ENCODE results near the gene TRAP1.
"Not testable (repeated sequence)": the region's sequence is repeated elsewhere in the genome, so short reads cannot be mapped to it uniquely, and the experiment has no call there.

Gene TRAP1

GRCh38 chr16:3725276-3725675 is 8.0 kb upstream of the TRAP1 start:
- H3K36me3 ChIP-seq (ENCODE audit: control insufficient read depth, insufficient read depth, low read length), result peaks cover 26% of the 10 kb centered on the region
- H3K4me1 ChIP-seq (ENCODE audit: control insufficient read depth, insufficient read depth, low read length), result no peaks in the 10 kb centered on the region
- H3K4me3 ChIP-seq (ENCODE audit: low read depth, low read length), result no peak overlapping the region
- no peak overlapping the region for H3K9ac ChIP-seq (ENCODE audit: low read depth, low read length)
- H3K9me3 ChIP-seq (ENCODE audit: control insufficient read depth, insufficient read depth, low read length), result no peaks in the 10 kb centered on the region
- H3K27me3 ChIP-seq (ENCODE audit: control insufficient read depth, insufficient read depth, low read length), result no peaks in the 10 kb centered on the region

- no peaks in the 10 kb centered on the region for H3K27me3 ChIP-seq (ENCODE audit: control insufficient read depth, insufficient read depth, low read length)
- no peaks in the 10 kb centered on the region for H3K4me1 ChIP-seq (ENCODE audit: control insufficient read depth, insufficient read depth, low read length)
- H3K9me3 ChIP-seq (ENCODE audit: control insufficient read depth, insufficient read depth, low read length), result no peaks in the 10 kb centered on the region
- no peak overlapping the region for H3K4me3 ChIP-seq (ENCODE audit: low read depth, low read length)
- H3K9ac ChIP-seq (ENCODE audit: low read depth, low read length), result no peak overlapping the region
- peaks cover under 1% of the 10 kb centered on the region for H3K36me3 ChIP-seq (ENCODE audit: control insufficient read depth, insufficient read depth, low read length)
Measured at GRCh38 chr16:3722508-3722907, 5.2 kb upstream of the TRAP1 start.

GRCh38 chr16:3720418-3720817 is 3.1 kb upstream of the TRAP1 start:
- H3K4me1 ChIP-seq (ENCODE audit: control insufficient read depth, insufficient read depth, low read length), result no peaks in the 10 kb centered on the region
- no peaks in the 10 kb centered on the region for H3K27me3 ChIP-seq (ENCODE audit: control insufficient read depth, insufficient read depth, low read length)
- H3K36me3 ChIP-seq (ENCODE audit: control insufficient read depth, insufficient read depth, low read length), result no peaks in the 10 kb centered on the region
- no peak overlapping the region for H3K9ac ChIP-seq (ENCODE audit: low read depth, low read length)
- H3K4me3 ChIP-seq (ENCODE audit: low read depth, low read length), result no peak overlapping the region
- no peaks in the 10 kb centered on the region for H3K9me3 ChIP-seq (ENCODE audit: control insufficient read depth, insufficient read depth, low read length)

GRCh38 chr16:3718628-3719027 is 1.3 kb upstream of the TRAP1 start:
- Histone ChIP-seq H3K4me3 (ENCODE audit: low read depth, low read length) (no peak overlapping the region), H3K36me3 (ENCODE audit: control insufficient read depth, insufficient read depth, low read length) (peaks cover 3% of the 10 kb centered on the region), H3K4me1 (ENCODE audit: control insufficient read depth, insufficient read depth, low read length) (no peaks in the 10 kb centered on the region), H3K27me3 (ENCODE audit: control insufficient read depth, insufficient read depth, low read length) (no peaks in the 10 kb centered on the region), H3K9ac (ENCODE audit: low read depth, low read length) (no peak overlapping the region), H3K9me3 (ENCODE audit: control insufficient read depth, insufficient read depth, low read length) (no peaks in the 10 kb centered on the region)

GRCh38 chr16:3718019-3718391 is 681 bp upstream of the TRAP1 start:
- Histone ChIP-seq H3K4me3 (ENCODE audit: low read depth, low read length) (peak overlapping the region; percentile 80), H3K9me3 (ENCODE audit: control insufficient read depth, insufficient read depth, low read length) (no peaks in the 10 kb centered on the region), H3K4me1 (ENCODE audit: control insufficient read depth, insufficient read depth, low read length) (no peaks in the 10 kb centered on the region)

GRCh38 chr16:3716831-3717234 is 491 bp downstream of the TRAP1 start:
- Histone ChIP-seq H3K4me3 (ENCODE audit: low read depth, low read length) (peak overlapping the region; percentile 80), H3K9me3 (ENCODE audit: control insufficient read depth, insufficient read depth, low read length) (no peaks in the 10 kb centered on the region), H3K27me3 (ENCODE audit: control insufficient read depth, insufficient read depth, low read length) (no peaks in the 10 kb centered on the region), H3K36me3 (ENCODE audit: control insufficient read depth, insufficient read depth, low read length) (peaks cover 3% of the 10 kb centered on the region), H3K9ac (ENCODE audit: low read depth, low read length) (peak overlapping the region; percentile 79), H3K4me1 (ENCODE audit: control insufficient read depth, insufficient read depth, low read length) (peaks cover 3% of the 10 kb centered on the region)

More at GRCh38 chr16:3718019-3718391, 681 bp upstream of the TRAP1 start:
- H3K36me3 ChIP-seq (ENCODE audit: control insufficient read depth, insufficient read depth, low read length), result peaks cover 3% of the 10 kb centered on the region
- H3K9ac ChIP-seq (ENCODE audit: low read depth, low read length), result peak overlapping the region; percentile 70
- H3K27me3 ChIP-seq (ENCODE audit: control insufficient read depth, insufficient read depth, low read length), result no peaks in the 10 kb centered on the region

- Histone ChIP-seq H3K4me1 (ENCODE audit: control insufficient read depth, insufficient read depth, low read length) (peaks cover 3% of the 10 kb centered on the region), H3K4me3 (ENCODE audit: low read depth, low read length) (no peak overlapping the region), H3K27me3 (ENCODE audit: control insufficient read depth, insufficient read depth, low read length) (no peaks in the 10 kb centered on the region), H3K36me3 (ENCODE audit: control insufficient read depth, insufficient read depth, low read length) (peaks cover 3% of the 10 kb centered on the region), H3K9ac (ENCODE audit: low read depth, low read length) (no peak overlapping the region), H3K9me3 (ENCODE audit: control insufficient read depth, insufficient read depth, low read length) (no peaks in the 10 kb centered on the region)
Measured at GRCh38 chr16:3715430-3715829, 1.9 kb downstream of the TRAP1 start.

GRCh38 chr16:3714378-3714777 is 2.9 kb downstream of the TRAP1 start:
- not testable (repeated sequence) for H3K4me3 ChIP-seq (ENCODE audit: low read depth, low read length); H3K36me3 ChIP-seq (ENCODE audit: control insufficient read depth, insufficient read depth, low read length); H3K4me1 ChIP-seq (ENCODE audit: control insufficient read depth, insufficient read depth, low read length); H3K9ac ChIP-seq (ENCODE audit: low read depth, low read length); H3K27me3 ChIP-seq (ENCODE audit: control insufficient read depth, insufficient read depth, low read length); H3K9me3 ChIP-seq (ENCODE audit: control insufficient read depth, insufficient read depth, low read length)

- peaks cover 3% of the 10 kb centered on the region for H3K36me3 ChIP-seq (ENCODE audit: control insufficient read depth, insufficient read depth, low read length)
- H3K9ac ChIP-seq (ENCODE audit: low read depth, low read length), result peak overlapping the region; percentile 4
Measured at GRCh38 chr16:3713587-3714242, 3.6 kb downstream of the TRAP1 start.

GRCh38 chr16:3712861-3713372 is 4.4 kb downstream of the TRAP1 start:
- no peak overlapping the region for H3K9ac ChIP-seq (ENCODE audit: low read depth, low read length)
- peaks cover 3% of the 10 kb centered on the region for H3K4me1 ChIP-seq (ENCODE audit: control insufficient read depth, insufficient read depth, low read length)
- no peaks in the 10 kb centered on the region for H3K27me3 ChIP-seq (ENCODE audit: control insufficient read depth, insufficient read depth, low read length)
- H3K9me3 ChIP-seq (ENCODE audit: control insufficient read depth, insufficient read depth, low read length), result no peaks in the 10 kb centered on the region
- no peak overlapping the region for H3K4me3 ChIP-seq (ENCODE audit: low read depth, low read length)
- H3K36me3 ChIP-seq (ENCODE audit: control insufficient read depth, insufficient read depth, low read length), result peaks cover 3% of the 10 kb centered on the region

More at GRCh38 chr16:3713587-3714242, 3.6 kb downstream of the TRAP1 start:
- H3K4me1 ChIP-seq (ENCODE audit: control insufficient read depth, insufficient read depth, low read length), result peaks cover 3% of the 10 kb centered on the region
- H3K9me3 ChIP-seq (ENCODE audit: control insufficient read depth, insufficient read depth, low read length), result no peaks in the 10 kb centered on the region
- no peak overlapping the region for H3K4me3 ChIP-seq (ENCODE audit: low read depth, low read length)
- no peaks in the 10 kb centered on the region for H3K27me3 ChIP-seq (ENCODE audit: control insufficient read depth, insufficient read depth, low read length)

GRCh38 chr16:3706253-3707012 is 10.9 kb downstream of the TRAP1 start:
- Histone ChIP-seq H3K4me1 (ENCODE audit: control insufficient read depth, insufficient read depth, low read length) (no peaks in the 10 kb centered on the region), H3K9me3 (ENCODE audit: control insufficient read depth, insufficient read depth, low read length) (no peaks in the 10 kb centered on the region), H3K4me3 (ENCODE audit: low read depth, low read length) (no peak overlapping the region), H3K9ac (ENCODE audit: low read depth, low read length) (no peak overlapping the region), H3K36me3 (ENCODE audit: control insufficient read depth, insufficient read depth, low read length) (no peaks in the 10 kb centered on the region), H3K27me3 (ENCODE audit: control insufficient read depth, insufficient read depth, low read length) (no peaks in the 10 kb centered on the region)

GRCh38 chr16:3702082-3702481 is 15.2 kb downstream of the TRAP1 start:
- no peaks in the 10 kb centered on the region for H3K27me3 ChIP-seq (ENCODE audit: control insufficient read depth, insufficient read depth, low read length)
- H3K4me3 ChIP-seq (ENCODE audit: low read depth, low read length), result no peak overlapping the region
- H3K4me1 ChIP-seq (ENCODE audit: control insufficient read depth, insufficient read depth, low read length), result no peaks in the 10 kb centered on the region
- H3K9me3 ChIP-seq (ENCODE audit: control insufficient read depth, insufficient read depth, low read length), result no peaks in the 10 kb centered on the region
- no peaks in the 10 kb centered on the region for H3K36me3 ChIP-seq (ENCODE audit: control insufficient read depth, insufficient read depth, low read length)
- no peak overlapping the region for H3K9ac ChIP-seq (ENCODE audit: low read depth, low read length)
